MV-4-11 (cell line): ENCODE results near the gene RAB6D.
"Not testable (repeated sequence)": the region's sequence is repeated elsewhere in the genome, so short reads cannot be mapped to it uniquely, and the experiment has no call there.

ENCODE experiments used
- DNase-seq: peaks from one replicate; lab custom pipeline; 2025; lab: John Stamatoyannopoulos, UW

The RAB6D gene

DNA sequence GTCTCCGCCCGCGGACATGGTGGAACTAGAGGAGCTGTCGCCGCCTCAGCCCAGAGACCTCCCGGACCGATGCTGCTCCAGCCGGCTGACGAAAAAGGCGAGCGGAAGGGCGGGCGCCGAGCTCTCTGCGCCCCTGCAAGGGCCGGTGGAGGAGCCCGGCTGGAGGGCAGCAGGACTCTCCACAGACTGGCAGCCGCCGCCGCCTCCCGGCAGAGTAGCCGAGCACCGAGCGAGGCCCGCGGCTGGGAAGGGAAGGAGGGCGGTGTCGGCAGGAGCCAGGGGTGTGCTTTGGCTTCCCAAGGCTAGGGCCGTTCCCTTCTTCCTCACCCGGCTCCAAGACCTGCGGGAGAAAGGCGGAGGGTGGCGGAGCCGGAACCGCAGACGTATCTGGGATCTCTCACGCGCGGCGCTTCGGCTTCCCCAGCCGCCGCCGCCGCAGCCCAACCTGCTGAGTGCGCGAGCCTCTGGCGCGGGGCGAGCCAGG lies at the start of gene RAB6D:
Gene RAB6D (minus strand): TSS at position 466 of the 484 bp plus-strand sequence. CDS start 448 bp downstream, at position 18.
- not testable (repeated sequence) for DNase-seq

DNA sequence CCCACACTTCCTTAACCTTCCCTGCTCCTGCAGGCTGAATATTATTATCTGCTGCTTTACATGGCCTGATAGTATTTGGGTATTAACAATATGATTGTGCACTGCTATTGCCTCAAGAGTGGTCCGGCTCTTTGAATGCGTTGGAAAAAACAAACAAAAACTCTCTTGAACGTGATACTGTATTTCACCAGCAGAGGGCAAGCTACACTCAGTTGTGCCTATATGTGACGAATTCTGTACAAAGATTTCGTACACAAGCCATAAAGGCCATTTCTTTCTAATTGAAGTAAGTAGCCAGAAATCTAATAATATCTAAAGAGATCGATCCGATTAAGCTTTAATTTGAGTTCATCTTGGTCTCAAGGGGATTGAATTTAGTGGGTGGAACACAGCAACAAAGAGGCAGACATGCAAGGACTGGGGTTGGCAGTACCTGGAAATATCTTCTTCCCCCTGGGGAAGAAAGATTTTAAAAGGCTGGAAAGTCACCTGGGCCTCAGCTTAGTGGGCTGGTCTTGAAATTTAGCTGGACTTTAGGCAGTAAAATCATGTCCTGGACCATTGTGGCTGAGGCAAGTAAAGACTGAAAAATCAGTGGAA lies 49.3 kb upstream of the RAB6D start:
- DNase-seq: peak; percentile 42

DNA sequence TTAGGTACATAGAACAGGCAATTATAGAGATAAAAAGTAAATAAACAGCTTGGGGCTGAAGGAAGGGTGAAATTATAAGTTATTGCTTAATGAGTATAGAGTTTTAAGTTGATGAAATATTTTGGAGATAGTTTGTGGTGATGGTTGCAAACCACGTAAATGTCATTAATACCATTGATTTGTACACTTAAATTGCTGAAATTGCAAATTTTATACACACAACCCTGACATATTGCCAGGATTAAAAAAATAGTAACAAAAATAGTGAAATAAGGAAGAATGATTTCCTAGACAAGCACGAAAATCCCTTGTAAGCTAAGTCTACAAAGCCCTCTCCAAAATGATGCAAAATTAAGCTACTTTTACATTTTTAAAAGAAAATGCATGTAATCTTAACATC lies 46.2 kb upstream of the RAB6D start:
- DNase-seq: no peak

DNA sequence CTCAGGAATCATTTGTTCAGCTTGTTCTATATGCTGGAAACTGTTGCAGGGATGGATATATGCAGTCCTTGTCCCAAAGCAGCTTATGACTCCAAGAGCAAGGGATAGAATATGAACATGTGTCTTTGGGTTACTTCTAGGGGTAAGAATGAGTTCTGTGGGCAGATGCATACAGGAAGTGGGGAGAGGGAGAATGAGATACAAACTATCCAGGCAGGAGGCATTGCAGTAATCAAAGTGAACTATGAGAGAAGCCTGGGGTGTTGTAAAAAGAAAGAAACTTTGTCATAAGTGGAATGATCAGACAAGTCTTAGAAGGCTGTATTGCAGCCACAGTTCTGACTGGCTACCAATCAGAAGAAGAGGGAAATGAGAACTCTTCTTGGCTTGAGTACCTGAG lies 44.8 kb upstream of the RAB6D start:
- DNase-seq: no peak

DNA sequence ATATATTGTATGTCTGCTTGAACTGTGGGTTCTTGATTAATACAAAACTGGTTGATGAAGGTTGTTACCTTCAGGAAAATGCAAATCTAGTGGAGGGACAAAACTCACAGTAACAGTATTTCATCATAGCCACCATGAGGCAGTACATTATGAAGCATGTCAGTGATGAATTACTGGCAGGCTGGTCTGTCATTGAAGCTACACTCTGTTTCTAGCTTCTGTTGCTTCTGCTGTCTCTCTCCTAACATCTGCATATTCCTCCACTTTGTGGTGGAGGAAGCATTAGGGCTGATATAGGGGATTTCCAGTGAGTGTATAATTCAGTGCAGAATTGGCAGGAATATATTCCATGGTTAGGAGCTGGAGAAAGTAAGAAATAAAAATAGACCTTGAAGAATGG lies 44.2 kb upstream of the RAB6D start:
- DNase-seq: no peak

DNA sequence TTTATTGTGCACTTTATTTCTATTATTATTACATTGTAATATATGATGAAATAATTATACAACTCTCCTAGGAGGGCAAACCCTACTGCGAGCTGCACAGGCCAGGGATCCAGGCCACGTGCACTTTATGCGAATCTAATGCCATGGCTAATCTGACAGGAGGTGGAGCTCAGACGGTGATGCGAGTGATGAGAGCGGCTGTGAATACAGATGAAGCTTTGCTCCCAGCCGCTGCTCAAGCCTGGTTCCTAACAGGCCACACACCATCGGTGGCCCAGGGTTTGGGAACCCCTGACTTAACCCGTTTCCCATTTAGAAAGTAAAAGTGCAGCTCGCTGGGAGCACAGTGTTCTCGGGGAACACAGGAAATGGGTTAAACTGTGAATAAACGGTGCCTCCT lies 40.8 kb upstream of the RAB6D start:
- DNase-seq: no peak

DNA sequence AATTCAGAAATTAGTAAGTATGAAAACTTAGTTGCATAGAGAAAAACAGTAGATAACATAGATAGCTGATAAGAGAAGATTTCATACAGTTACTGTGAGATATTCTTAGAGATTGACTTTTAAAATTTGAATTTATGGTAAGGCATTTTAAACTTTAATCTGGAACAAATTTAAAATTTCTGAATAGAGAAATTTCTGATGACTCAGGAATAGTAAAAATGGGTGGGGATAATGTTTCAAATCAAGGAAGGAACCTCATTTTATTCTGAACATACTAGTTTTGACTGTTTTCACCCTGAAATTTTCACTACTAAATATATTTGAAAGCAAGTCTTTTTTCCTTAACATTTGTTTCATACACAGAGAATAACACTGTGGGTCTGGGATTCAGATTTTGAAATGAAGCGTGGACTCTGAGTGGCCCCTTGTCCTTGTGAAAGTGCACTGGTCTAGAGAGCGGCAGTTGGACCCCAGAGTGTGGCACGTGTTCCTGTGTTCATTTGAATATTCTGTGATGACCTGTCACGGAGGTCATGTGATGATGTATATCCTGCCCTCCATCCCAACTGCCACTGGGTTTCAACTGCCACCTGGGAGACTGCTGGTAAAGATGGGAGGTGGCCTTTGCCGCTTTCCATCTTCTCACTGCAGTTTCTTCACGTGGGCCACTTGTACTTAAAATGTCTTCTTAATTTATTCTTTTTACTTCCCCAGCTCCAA lies 38.5 kb upstream of the RAB6D start:
- DNase-seq: no peak

DNA sequence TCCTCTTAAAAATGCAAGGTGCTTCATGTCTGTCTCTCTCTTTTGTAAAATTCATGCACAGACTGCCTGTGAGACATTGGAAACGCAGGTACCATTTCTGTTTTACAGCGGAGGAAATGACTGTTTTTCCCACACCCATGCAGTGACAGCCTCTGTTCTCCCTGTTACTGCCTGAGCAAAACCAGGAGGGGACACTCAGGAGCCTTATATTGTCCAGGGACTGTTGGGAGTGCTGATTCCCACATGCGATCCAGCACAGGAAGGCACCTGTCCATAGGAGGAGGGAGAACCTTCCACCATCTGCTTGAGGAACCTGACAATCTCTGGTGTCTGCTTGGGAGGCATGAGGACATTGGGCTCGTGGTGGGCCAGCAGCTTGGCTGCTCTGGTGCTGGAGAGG lies 36.9 kb upstream of the RAB6D start:
- no peak for DNase-seq

DNA sequence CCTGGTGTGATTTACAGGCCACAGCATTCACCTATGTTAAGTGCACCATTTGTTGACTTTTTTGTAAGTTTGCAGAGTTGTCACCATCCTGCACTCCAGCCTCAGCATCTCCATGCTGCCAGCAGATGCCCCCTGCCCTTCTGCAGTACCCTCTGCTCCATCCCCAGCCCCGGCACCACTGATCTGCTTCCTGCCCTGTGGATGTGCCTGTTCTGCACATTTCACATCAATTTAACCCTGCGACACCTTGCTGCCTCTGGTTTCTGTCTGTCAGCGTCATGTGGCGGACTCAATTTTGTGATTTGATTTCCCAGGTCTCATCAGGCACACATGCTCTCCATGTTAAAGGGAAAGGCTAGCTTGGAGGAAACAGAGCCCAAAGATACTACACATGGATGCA lies 36.5 kb upstream of the RAB6D start:
- DNase-seq: not testable (repeated sequence)

DNA sequence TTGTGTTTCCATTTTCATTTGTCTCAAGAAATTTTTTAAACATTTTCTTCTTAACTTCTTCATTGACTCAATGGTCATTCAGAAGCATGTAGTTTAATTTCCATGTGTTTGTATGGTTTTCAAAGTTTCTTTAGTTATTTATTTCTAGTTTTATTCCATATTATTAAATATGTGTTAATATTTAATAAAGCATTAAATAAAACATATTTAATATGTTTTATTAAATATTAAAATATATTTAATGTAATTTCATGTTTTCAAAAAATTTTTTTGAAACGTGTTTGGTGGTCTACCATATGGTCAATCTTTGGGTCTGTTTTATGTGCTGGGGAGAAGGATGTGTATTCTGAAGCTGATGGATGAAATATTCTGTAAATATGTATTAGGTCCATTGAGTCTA lies 32.2 kb upstream of the RAB6D start:
- not testable (repeated sequence) for DNase-seq

DNA sequence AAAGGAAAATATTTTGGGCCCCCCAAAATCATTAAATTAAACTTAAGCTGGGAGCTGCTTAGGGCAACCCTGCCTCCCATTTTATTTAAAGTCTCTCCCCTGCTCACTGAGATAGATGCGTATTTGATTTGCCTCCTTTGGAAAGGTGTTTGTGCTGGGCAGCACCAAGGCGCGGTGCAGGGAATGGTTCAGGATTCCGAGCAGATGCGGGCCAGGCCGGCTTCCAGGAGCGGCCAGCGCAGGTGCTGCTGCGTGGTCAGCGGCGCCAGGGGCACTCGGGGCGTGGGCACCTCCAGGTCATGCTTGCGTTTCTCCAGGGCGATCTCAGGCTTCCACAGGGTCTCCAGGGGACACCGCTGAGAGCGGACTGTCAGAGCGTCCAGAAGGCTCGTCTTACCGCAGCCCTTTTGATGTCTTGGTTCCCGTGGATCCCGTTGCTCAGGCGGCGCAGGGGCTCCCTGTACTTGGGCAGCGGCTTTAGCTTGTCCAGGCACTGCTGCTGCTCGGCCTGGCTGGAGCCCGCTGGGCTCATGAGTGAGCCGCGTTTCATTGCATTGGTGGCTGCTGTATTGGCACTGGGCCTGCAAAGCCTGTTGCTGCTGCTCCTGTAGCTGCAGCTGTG lies 31.2 kb upstream of the RAB6D start:
- not testable (repeated sequence) for DNase-seq

DNA sequence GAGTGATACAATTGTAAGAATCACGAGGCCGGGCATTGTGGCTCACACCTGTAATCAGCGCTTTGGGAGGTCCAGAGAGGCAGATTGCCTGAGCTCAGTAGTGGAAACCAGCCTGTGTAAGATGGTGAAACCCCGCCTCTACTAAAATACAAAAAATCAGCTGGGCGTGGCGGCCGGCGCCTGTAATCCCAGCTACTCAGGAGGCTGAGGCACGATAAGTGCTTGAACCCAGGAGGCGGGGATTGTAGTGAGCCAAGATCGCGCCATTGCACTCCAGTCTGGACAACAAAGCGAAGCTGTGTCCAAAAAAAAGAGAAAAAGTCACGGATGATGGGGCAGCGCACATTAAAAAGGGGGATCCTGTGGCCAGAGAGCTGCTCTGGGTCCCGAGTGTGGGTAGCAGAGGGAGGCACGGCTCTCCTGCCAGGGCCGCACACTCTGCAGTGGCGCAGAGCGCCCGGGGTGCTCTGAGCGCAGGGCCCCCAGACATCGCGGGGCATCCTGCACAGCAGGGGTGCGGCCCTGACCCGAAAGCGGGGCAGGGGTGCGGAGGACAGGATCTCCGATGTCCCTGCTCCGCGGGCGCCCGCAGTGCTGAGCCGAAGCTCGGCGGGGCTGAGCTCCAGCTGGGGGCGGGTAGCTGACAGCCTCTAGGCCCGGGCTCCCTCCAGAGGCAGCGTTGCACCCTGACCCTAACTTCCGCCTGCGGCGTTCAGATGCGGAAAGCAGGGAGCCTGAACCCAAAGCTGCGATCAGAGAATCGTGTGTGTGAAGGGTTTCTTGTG lies 30.4 kb upstream of the RAB6D start:
- no peak for DNase-seq

DNA sequence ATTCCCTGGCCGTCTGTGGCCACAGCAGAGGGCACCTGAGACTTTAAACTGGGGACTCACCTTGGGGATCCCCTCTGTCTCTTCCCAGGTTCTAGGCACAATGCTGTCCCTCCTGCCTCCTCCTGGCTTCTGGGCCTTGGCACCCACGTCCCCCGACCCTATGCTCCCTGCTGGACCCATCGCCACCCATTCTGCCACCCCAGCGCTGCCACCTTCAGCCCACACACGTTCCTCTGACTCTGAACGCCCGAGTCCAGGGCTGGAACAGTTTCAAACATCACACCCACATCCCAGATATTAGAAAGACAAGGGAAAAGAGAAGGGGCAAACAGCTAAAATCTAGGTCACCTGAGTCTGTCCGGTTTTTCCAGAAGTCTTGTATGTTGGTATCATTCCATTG lies 28.0 kb upstream of the RAB6D start:
- not testable (repeated sequence) for DNase-seq

DNA sequence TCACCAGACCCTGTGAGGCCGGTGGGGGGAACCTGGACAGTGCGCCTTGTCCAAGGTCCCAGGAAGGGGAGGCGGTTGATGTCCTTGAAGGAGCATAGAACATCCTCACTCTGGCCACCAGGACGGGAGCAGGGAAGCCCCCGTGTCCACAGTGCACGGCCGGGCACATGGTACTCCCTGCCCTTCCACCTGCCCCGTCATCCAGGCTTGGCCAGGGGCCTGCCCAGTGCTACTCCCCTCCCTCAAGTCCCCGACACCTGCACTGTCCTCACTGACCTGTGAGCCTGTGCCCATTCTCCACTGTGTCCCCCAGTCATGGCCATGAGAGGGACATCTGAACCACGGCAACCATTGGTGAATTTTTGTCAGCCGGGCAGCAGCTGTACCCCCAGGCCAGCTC lies 27.5 kb upstream of the RAB6D start:
- not testable (repeated sequence) for DNase-seq

DNA sequence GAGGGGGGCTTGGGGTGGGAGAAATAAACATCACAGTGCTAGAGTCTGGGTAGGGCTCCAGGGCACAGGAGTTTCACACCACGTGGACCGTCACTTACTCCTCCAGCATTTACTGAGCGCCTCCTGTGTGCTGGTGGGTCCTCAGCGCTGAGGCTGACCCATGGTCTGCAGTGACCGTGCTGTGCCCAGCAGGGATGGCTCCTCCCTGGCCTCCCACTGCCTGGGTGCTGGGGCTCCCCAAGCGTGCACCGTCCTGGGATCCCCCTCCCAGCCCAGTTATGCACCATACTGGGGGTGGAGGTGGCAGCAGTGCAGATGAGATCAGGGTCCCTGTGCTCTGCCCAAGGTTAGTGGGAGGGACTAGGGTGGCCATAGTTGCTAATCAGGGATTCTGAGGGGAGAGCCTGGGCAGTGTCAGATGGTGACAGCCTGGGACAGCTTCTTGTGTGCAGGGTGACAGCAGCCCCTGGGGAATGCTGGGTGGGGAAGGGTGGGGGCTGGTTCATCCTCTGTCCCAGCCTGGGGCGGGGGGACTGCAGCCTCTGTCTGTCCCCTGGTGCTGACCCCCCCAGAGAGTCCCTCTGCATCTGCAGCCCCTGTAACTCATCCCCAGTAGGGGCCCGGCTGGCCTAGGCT lies 26.6 kb upstream of the RAB6D start:
- DNase-seq: not testable (repeated sequence)

DNA sequence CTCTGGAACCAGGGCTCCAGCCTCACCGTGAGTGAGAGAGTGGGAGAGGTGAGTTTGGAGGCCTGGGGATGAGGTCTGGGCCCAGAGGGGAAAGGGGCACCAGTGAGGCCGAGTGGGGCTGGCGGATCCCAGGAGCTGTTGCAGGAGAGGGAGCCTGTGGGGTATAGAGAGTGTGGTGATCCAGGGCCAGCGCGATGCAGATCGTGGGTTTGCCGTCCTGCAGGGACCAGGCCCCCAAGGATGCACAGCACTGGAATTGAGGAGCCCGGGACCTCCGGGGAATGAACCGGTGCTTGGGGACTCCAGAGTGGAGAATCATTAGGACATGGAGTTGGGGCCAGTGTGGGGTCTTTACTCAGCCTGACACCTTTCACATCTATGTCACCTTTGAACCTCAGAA lies 25.7 kb upstream of the RAB6D start:
- DNase-seq: no peak

DNA sequence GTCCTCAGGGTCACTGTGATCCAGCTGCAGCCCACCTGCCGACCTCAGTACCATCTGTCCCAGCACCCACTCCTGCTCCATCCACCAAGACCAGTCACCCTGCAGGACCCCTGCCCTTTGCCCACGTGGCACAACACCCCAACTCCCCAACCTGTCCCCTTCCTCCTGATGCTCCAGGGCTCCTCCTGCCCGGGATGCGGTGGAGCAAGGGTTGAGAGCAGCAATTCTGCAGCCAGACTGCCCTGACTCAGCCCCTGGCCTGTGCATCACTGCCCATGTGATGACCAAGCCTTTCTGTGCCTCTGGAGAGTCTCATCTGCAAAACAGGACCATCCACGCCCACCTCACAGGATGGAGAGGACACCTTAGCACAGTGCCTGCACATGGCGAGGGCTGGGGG lies 24.9 kb upstream of the RAB6D start:
- not testable (repeated sequence) for DNase-seq

DNA sequence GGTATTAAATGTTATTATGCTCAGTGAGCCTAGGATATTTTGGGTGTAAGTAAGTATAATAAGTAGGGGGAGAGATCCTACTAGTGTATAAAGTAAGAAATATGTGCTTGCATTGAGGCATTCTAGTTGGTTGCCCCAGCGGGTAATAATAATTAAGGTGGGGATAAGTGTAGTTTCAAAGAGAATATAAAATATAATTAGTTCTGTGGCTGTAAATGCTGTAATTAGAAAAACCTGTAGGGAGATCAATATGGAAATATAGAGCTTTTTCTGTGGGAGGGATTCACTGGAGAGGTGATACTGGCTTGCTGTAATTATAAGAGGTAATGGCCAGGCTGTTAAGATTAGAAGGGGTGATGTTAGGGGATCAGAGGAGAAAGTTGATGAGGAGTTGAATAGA lies 9.1 kb upstream of the RAB6D start:
- DNase-seq: not testable (repeated sequence)

DNA sequence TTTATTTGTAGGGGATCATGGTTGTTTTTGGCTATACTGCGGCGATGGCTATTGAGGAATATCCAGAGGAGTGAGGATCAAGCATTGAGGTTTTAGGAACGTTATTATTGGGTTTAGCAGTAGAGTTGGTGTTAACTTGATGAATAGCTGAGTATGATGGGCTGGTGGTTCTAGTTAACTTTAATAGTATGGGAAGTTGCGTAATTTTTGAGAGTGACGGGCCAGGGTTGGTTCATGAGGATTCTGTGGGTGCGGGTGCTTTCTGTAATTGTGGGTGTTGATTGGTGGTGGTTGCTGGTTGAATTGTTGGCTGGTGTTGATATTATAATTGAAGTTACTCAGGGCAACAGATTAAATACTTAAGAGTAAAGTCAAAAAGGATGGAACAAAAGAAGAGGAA lies 6.0 kb upstream of the RAB6D start:
- DNase-seq: no peak

DNA sequence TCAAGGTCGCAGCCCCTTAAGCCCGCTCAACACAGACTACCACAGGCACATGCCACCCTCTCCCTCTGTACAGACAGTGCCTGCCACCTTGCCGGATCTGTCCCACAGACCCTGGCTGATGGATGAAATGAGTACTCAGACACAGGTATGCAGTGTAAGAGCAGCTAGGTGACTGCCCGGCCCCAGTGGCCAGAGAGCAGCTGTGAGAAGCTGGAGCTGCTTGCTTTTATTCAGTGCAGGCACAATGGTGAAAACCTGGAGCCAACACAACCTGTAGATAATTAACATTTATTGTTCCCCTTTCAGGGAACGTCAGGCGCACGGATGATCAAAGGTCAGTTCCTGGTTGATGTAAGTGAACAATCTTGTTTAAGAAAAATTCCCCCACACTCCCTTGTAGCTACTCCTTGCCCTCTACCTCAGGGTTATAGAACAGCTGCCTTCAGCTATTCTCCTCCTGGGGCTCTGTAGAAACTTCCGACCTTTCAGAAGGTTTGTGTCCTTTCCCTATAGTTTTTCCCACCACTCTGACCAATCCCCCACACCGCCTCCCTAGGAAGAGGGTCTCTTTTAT lies 4.6 kb upstream of the RAB6D start:
- DNase-seq: not testable (repeated sequence)

DNA sequence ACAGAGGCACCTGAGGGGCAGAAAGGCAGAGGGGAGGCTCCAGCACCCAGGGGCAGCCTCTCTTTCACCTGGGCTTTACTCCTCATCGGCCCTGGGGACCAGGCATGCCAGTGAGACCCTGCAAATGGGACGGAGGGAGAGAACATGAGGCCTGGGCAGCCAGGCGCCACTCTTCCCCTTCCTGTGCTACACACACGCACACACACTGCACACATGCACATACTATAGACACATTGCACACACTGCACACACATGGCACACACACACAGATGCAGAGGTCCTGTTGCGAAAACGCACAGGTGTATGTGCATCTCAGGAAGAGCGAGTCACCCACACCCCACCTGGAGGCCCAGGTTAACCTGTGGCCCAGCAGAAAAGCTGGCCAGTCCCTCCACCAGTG lies 3.4 kb upstream of the RAB6D start:
- DNase-seq: no peak

DNA sequence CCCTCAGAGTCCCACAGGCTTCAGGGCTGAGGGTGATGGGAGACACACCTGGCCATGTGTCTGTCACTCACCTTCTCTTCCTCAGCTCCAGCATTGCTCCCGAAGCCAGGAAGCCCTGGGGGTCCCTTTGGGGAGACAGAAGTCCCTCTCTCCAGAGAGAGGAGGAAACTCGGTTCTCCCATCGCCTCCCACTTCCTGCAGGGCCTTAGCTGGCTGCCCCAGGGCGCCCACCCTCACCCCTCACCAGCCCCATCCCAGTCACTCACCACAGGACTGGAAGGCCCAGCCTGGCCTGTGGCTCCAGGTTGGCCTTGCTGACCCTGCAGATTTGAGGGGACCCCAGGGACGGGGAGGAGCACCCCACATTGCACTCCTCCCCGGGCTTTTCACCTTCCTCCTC lies 2.7 kb upstream of the RAB6D start:
- DNase-seq: no peak
